ENCODE data around the gene RIIAD1.

Gene RIIAD1

GRCh38 chr1:151686561-151686960 is 34.8 kb upstream of the RIIAD1 start:
- Histone ChIP-seq H3K79me2 (ENCODE audit: control insufficient read depth, low read length) (no peaks in the 10 kb centered on the region), H3K9me3 (ENCODE audit: control insufficient read depth, insufficient read depth, low read length) (no peaks in the 10 kb centered on the region), H3K27ac (ENCODE audit: low read depth, low read length) (no peak overlapping the region), H3K4me2 (ENCODE audit: low read length) (no peak overlapping the region), H3K36me3 (ENCODE audit: control insufficient read depth, low read length) (no peaks in the 10 kb centered on the region; the same call in 1 of the 2 replicates), H3K4me1 (ENCODE audit: control insufficient read depth, low read length) (no peaks in the 10 kb centered on the region), H3K27me3 (ENCODE audit: control insufficient read depth, low read length) (no peaks in the 10 kb centered on the region), H3F3A (ENCODE audit: control insufficient read depth, insufficient read depth) (no peaks in the 10 kb centered on the region), H3K4me3 (ENCODE audit: low read length) (no peak overlapping the region), H4K20me1 (ENCODE audit: control insufficient read depth, insufficient read depth, low read depth, low read length) (no peaks in the 10 kb centered on the region), H3K9me2 (replicated peaks; ENCODE audit: control insufficient read depth, low read length) (no peaks in the 10 kb centered on the region)
- no peak for TF ChIP-seq EZH2phosphoT487 (IDR thresholded peaks at IDR 0.05; ENCODE audit: borderline replicate concordance, low read length)
- TF ChIP-seq, protein P1, sequence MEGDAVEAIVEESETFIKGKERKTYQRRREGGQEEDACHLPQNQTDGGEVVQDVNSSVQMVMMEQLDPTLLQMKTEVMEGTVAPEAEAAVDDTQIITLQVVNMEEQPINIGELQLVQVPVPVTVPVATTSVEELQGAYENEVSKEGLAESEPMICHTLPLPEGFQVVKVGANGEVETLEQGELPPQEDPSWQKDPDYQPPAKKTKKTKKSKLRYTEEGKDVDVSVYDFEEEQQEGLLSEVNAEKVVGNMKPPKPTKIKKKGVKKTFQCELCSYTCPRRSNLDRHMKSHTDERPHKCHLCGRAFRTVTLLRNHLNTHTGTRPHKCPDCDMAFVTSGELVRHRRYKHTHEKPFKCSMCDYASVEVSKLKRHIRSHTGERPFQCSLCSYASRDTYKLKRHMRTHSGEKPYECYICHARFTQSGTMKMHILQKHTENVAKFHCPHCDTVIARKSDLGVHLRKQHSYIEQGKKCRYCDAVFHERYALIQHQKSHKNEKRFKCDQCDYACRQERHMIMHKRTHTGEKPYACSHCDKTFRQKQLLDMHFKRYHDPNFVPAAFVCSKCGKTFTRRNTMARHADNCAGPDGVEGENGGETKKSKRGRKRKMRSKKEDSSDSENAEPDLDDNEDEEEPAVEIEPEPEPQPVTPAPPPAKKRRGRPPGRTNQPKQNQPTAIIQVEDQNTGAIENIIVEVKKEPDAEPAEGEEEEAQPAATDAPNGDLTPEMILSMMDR (IDR thresholded peaks at IDR 0.05; ENCODE audit: low read depth, low read length, poor library complexity, severe bottlenecking) = no peak

DNA sequence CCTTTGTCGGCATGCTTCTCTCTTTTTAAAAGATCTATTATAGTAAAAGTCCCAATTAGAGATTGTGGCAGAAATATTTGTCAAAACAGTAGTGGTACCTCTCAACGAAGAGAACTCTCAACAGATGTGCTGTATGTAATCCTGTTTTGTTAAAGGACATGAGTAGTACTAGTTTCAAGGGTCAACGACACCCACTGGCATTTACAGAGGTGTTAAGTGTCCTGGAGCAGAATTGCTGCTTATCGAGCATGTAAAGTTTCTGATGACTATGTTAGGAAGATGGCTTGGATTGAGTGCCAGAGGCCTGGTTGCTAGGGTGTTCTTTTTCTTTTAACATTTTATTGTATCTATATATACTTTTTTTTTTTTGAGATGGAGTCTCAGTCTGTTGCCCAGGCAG is 31.8 kb upstream of the RIIAD1 start:
- Histone ChIP-seq H3K4me2 (ENCODE audit: low read length) (no peak overlapping the region), H3K4me3 (ENCODE audit: low read length) (no peak overlapping the region), H3K79me2 (ENCODE audit: control insufficient read depth, low read length) (no peaks in the 10 kb centered on the region), H3K27ac (ENCODE audit: low read depth, low read length) (no peak overlapping the region), H3F3A (ENCODE audit: control insufficient read depth, insufficient read depth) (no peaks in the 10 kb centered on the region), H4K20me1 (ENCODE audit: control insufficient read depth, insufficient read depth, low read depth, low read length) (no peaks in the 10 kb centered on the region), H3K9me3 (ENCODE audit: control insufficient read depth, insufficient read depth, low read length) (no peaks in the 10 kb centered on the region), H3K4me1 (ENCODE audit: control insufficient read depth, low read length) (no peaks in the 10 kb centered on the region), H3K9me2 (replicated peaks; ENCODE audit: control insufficient read depth, low read length) (no peaks in the 10 kb centered on the region), H3K36me3 (ENCODE audit: control insufficient read depth, low read length) (peaks cover 14% of the 10 kb centered on the region), H3K27me3 (ENCODE audit: control insufficient read depth, low read length) (no peaks in the 10 kb centered on the region)
- TF ChIP-seq, protein P1 (IDR thresholded peaks at IDR 0.05; ENCODE audit: low read depth, low read length, poor library complexity, severe bottlenecking) = no peak

GRCh38 chr1:151692226-151692625 is 29.1 kb upstream of the RIIAD1 start:
- Histone ChIP-seq H3K27me3 (ENCODE audit: control insufficient read depth, low read length) (no peaks in the 10 kb centered on the region), H4K20me1 (ENCODE audit: control insufficient read depth, insufficient read depth, low read depth, low read length) (no peaks in the 10 kb centered on the region), H3K4me3 (ENCODE audit: low read length) (no peak overlapping the region), H3K9me3 (ENCODE audit: control insufficient read depth, insufficient read depth, low read length) (no peaks in the 10 kb centered on the region), H3K9me2 (replicated peaks; ENCODE audit: control insufficient read depth, low read length) (no peaks in the 10 kb centered on the region), H3F3A (ENCODE audit: control insufficient read depth, insufficient read depth) (no peaks in the 10 kb centered on the region), H3K4me2 (ENCODE audit: low read length) (no peak overlapping the region), H3K36me3 (ENCODE audit: control insufficient read depth, low read length) (peaks cover 14% of the 10 kb centered on the region), H3K27ac (ENCODE audit: low read depth, low read length) (no peak overlapping the region), H3K79me2 (ENCODE audit: control insufficient read depth, low read length) (no peaks in the 10 kb centered on the region), H3K4me1 (ENCODE audit: control insufficient read depth, low read length) (no peaks in the 10 kb centered on the region)
- TF ChIP-seq, protein P1 (IDR thresholded peaks at IDR 0.05; ENCODE audit: low read depth, low read length, poor library complexity, severe bottlenecking) = no peak
- no peak for TF ChIP-seq EZH2phosphoT487 (IDR thresholded peaks at IDR 0.05; ENCODE audit: borderline replicate concordance, low read length)

Measured in DOHH2 (cell line).